A673 (cell line): ENCODE measurements around the gene ESRRG.

ENCODE experiments used
- CTCF ChIP-seq: fragments of 300-800, 200-600 bp; sonication (generic); conservative IDR thresholded peaks from 2 replicates; pipeline ENCODE4 v1.5.1; 2017; ENCODE audit warnings: low read depth, mild to moderate bottlenecking, antibody characterized with exemption, low read length, moderate library complexity, mixed read lengths
- EZH2 ChIP-seq: fragments of 200-600 bp; sonication (generic); IDR thresholded peaks from 2 replicates; pipeline ENCODE4 v1.6.1; 2017; ENCODE audit warnings: borderline replicate concordance, low read depth, mild to moderate bottlenecking, mixed read lengths, antibody characterized with exemption, low read length; ENCODE audit not compliant: poor library complexity, severe bottlenecking

GRCh38 chr1:216700779-216701178, 22.4 kb downstream of the ESRRG start:
- no peak for TF ChIP-seq EZH2
- no peak for TF ChIP-seq CTCF
